ENCODE measurements around the gene MCRS1. TPM values are rescaled to one million over a fixed set of nuclear protein-coding genes. Genes with fewer than 3 reads are reported as not detected.

MCRS1 gene
- polyA plus RNA-seq, 3 donors, result 50.3 to 88.8 (median 52.3) TPM

- TF ChIP-seq CTCF (IDR thresholded peaks at IDR 0.05), result no peak
- H3K36me3 Mint-ChIP-seq, result peaks cover 0 to 4% of the 10 kb centered on the region in 2 donors
- 97% methylated on average over 19 of the region's 28 CpGs for WGBS (ENCODE audit: insufficient coverage)
- H3K4me3 Mint-ChIP-seq, result peak overlapping the region in 1 of 2 donors; percentile 92
- Histone ChIP-seq H4K20me1 (ENCODE audit: insufficient read depth, low read length) (no peaks in the 10 kb centered on the region), H3K4me2 (replicated peaks; ENCODE audit: extremely low read depth, low read length, poor library complexity, severe bottlenecking) (no peak overlapping the region), H3K79me2 (ENCODE audit: insufficient read depth, low read length) (no peaks in the 10 kb centered on the region), H3K27ac (ENCODE audit: low read depth in 1 of 2, low read length in 2 of 2) (no peak overlapping the region), H3K9ac (ENCODE audit: insufficient read depth, low read length, poor library complexity, severe bottlenecking) (no peak overlapping the region), H3K9me3 (replicated peaks in 1 of 2; ENCODE audit: control insufficient read depth in 1 of 2, insufficient read depth in 1 of 2, low read length in 2 of 2) (no peaks in the 10 kb centered on the region), H3K27me3 (ENCODE audit: control insufficient read depth in 2 of 2, insufficient read depth in 2 of 2, low read length in 2 of 2) (peaks cover 4 to 43% of the 10 kb centered on the region in 2 donors), H3K4me3 (replicated peaks in 1 of 3; ENCODE audit: low read depth in 2 of 3, low read length in 3 of 3) (no peak overlapping the region), H3K4me1 (ENCODE audit: control insufficient read depth in 1 of 2, insufficient read depth in 2 of 2, low read length in 2 of 2) (peaks cover 11 to 12% of the 10 kb centered on the region in 2 donors), H3K36me3 (replicated peaks in 1 of 2; ENCODE audit: control insufficient read depth in 1 of 2, insufficient read depth in 2 of 2, low read length in 2 of 2) (no peaks in the 10 kb centered on the region), H2AFZ (ENCODE audit: insufficient read depth, low read depth, low read length, poor library complexity, severe bottlenecking) (no peak overlapping the region)
- H3K27me3 Mint-ChIP-seq (ENCODE audit: low read depth in 3 of 3), result peaks cover 49 to 69% (median 58%) of the 10 kb centered on the region in 3 donors
- DNase-seq, result no peak
- H3K9me3 Mint-ChIP-seq, result peaks cover 0 to 4% (median 1%) of the 10 kb centered on the region in 7 donors
- H3K4me1 Mint-ChIP-seq, result peaks cover 12% of the 10 kb centered on the region
- intact Hi-C loops (cut with micrococcal nuclease), result no loop called here
- H3K27ac Mint-ChIP-seq, result peak overlapping the region in 1 of 7 donors; percentile 37
Measured at GRCh38 chr12:49549735-49550692, 17.9 kb downstream of the MCRS1 start.

- peaks cover 59 to 78% (median 64%) of the 10 kb centered on the region in 3 donors for H3K27me3 Mint-ChIP-seq (ENCODE audit: low read depth in 3 of 3)
- Histone ChIP-seq H3K9ac (ENCODE audit: insufficient read depth, low read length, poor library complexity, severe bottlenecking) (peak overlapping the region; percentile 36), H3K27me3 (ENCODE audit: control insufficient read depth in 2 of 2, insufficient read depth in 2 of 2, low read length in 2 of 2) (peaks cover 4 to 52% of the 10 kb centered on the region in 2 donors), H3K27ac (ENCODE audit: low read depth in 1 of 2, low read length in 2 of 2) (no peak overlapping the region), H4K20me1 (ENCODE audit: insufficient read depth, low read length) (no peaks in the 10 kb centered on the region), H3K9me3 (replicated peaks in 1 of 2; ENCODE audit: control insufficient read depth in 1 of 2, insufficient read depth in 1 of 2, low read length in 2 of 2) (no peaks in the 10 kb centered on the region), H3K79me2 (ENCODE audit: insufficient read depth, low read length) (no peaks in the 10 kb centered on the region), H3K36me3 (replicated peaks in 1 of 2; ENCODE audit: control insufficient read depth in 1 of 2, insufficient read depth in 2 of 2, low read length in 2 of 2) (no peaks in the 10 kb centered on the region), H3K4me1 (ENCODE audit: control insufficient read depth in 1 of 2, insufficient read depth in 2 of 2, low read length in 2 of 2) (peaks cover 11 to 12% of the 10 kb centered on the region in 2 donors), H3K4me2 (replicated peaks; ENCODE audit: extremely low read depth, low read length, poor library complexity, severe bottlenecking) (peak overlapping the region; percentile 70), H2AFZ (ENCODE audit: insufficient read depth, low read depth, low read length, poor library complexity, severe bottlenecking) (peak overlapping the region; percentile 77), H3K4me3 (replicated peaks in 1 of 3; ENCODE audit: low read depth in 2 of 3, low read length in 3 of 3) (peak overlapping the region in 2 of 3 experiments; percentile 16 to 65)
- peaks cover 0 to 4% of the 10 kb centered on the region in 2 donors for H3K36me3 Mint-ChIP-seq
- H3K9me3 Mint-ChIP-seq, result peaks cover 0 to 4% (median 1%) of the 10 kb centered on the region in 7 donors
- DNase-seq, result peak in 2 of 3 donors; percentile 29 to 43
- peak; percentile 66 for TF ChIP-seq CTCF (IDR thresholded peaks at IDR 0.05)
- peak overlapping the region; percentile 70 to 92 for H3K4me3 Mint-ChIP-seq
- peaks cover 12% of the 10 kb centered on the region for H3K4me1 Mint-ChIP-seq
- H3K27ac Mint-ChIP-seq, result peak overlapping the region in 1 of 7 donors; percentile 42
- 17% methylated on average over 63 of the region's 70 CpGs for WGBS (ENCODE audit: insufficient coverage)
- intact Hi-C loops (cut with micrococcal nuclease), result no loop called here
Measured at GRCh38 chr12:49548822-49549648, 18.9 kb downstream of the MCRS1 start.
